SK-N-SH (cell line): ENCODE results near the gene B3GALNT1. TPM values are rescaled to one million over a fixed set of nuclear protein-coding genes. Genes with fewer than 3 reads are reported as not detected.

Source experiments
- CTCF ChIA-PET: fragments of 300-600, 350-600 bp; formaldehyde crosslinking; extraction: SDS; loops from one replicate; lab custom pipeline; 2021; lab: Yijun Ruan, JAX
- POLR2A ChIA-PET: fragments of 350-600 bp; sonication (Branson Sonifier 250); formaldehyde crosslinking; extraction: SDS; loops from one replicate; lab custom pipeline; 2020; ENCODE audit warnings: antibody characterized with exemption, inconsistent platforms; lab: Yijun Ruan, JAX
- DNase-seq: peaks from one replicate; pipeline ENCODE4 v3.0.0; 2012
- H2AFZ ChIP-seq: fragments of 200-600 bp; sonication (generic); 2 replicates; pipeline ENCODE4 v1.8.1; 2016; ENCODE audit warnings: antibody characterized with exemption, mild to moderate bottlenecking, low read depth
- H3F3A ChIP-seq: fragments of 200-600 bp; sonication (generic); replicated peaks from 2 replicates; pipeline ENCODE3; 2016; ENCODE audit warnings: antibody characterized with exemption, mild to moderate bottlenecking; ENCODE audit not compliant: insufficient read depth
- H3K27ac ChIP-seq, 2 experiments: fragments of 200-500 bp in 1 of 2; fragments of 200-600 bp in 1 of 2; sonication (Bioruptor generic) in 1 of 2; sonication (generic), shearing (Covaris generic) in 1 of 2; 2 replicates each; pipeline versions ENCODE4 v1.5.1 to v1.6.1; 2014 to 2016; ENCODE audit warnings: low read depth in 2 of 2, inconsistent platforms in 1 of 2, low read length in 1 of 2, mild to moderate bottlenecking in 1 of 2, mixed read lengths in 1 of 2
- H3K27me3 ChIP-seq: fragments of 200-600 bp; sonication (generic), shearing (Covaris generic); 2 replicates; pipeline ENCODE4 v1.6.1; 2016; ENCODE audit warnings: mixed run types; ENCODE audit not compliant: insufficient read depth
- H3K36me3 ChIP-seq, 2 experiments: fragments of 200-500 bp in 1 of 2; fragments of 200-600 bp in 1 of 2; sonication (Bioruptor generic) in 1 of 2; sonication (generic) in 1 of 2; replicated peaks in 1 of 2; 2 replicates each; pipeline versions ENCODE3 to v1.5.1; 2014 to 2016; ENCODE audit warnings: low read length in 1 of 2, mild to moderate bottlenecking in 1 of 2; ENCODE audit not compliant: insufficient read depth in 2 of 2, control insufficient read depth in 1 of 2
- H3K4me1 ChIP-seq, 2 experiments: fragments of 200-500 bp in 1 of 2; fragments of 200-600 bp in 1 of 2; sonication (Bioruptor generic) in 1 of 2; sonication (generic), shearing (Covaris generic) in 1 of 2; 2 replicates each; pipeline versions ENCODE4 v1.5.1 to v1.6.1; 2014 to 2016; ENCODE audit warnings: low read depth in 1 of 2, low read length in 1 of 2, mixed run types in 1 of 2; ENCODE audit not compliant: insufficient read depth in 2 of 2, control insufficient read depth in 1 of 2
- H3K4me2 ChIP-seq: fragments of 200-600 bp; sonication (generic), shearing (Covaris generic); 2 replicates; pipeline ENCODE4 v1.6.1; 2017; ENCODE audit warnings: mixed run types
- H3K4me3 ChIP-seq, 2 experiments: fragments of 200-500 bp in 1 of 2; fragments of 200-600 bp in 1 of 2; sonication (Bioruptor generic) in 1 of 2; sonication (generic), shearing (Covaris generic) in 1 of 2; 2 replicates each; pipeline versions ENCODE4 v1.5.1 to v1.8.1; 2014 to 2016; ENCODE audit warnings: low read depth in 2 of 2, inconsistent platforms in 1 of 2, low read length in 1 of 2, mild to moderate bottlenecking in 1 of 2, mixed read lengths in 1 of 2, moderate library complexity in 1 of 2
- H3K79me2 ChIP-seq: fragments of 200-600 bp; sonication (generic); 2 replicates; pipeline ENCODE4 v1.8.1; 2017; ENCODE audit warnings: mild to moderate bottlenecking; ENCODE audit not compliant: insufficient read depth
- H3K9ac ChIP-seq: fragments of 200-600 bp; sonication (generic); 2 replicates; pipeline ENCODE4 v1.6.1; 2017; ENCODE audit warnings: mixed run types
- H3K9me2 ChIP-seq: fragments of 200-600 bp; sonication (generic); 2 replicates; pipeline ENCODE4 v1.6.1; 2017; ENCODE audit warnings: mixed run types
- H3K9me3 ChIP-seq: fragments of 200-600 bp; sonication (generic); 2 replicates; pipeline ENCODE4 v1.6.1; 2017; ENCODE audit warnings: mixed run types, mild to moderate bottlenecking, moderate library complexity
- H4K20me1 ChIP-seq: fragments of 200-600 bp; sonication (generic); 2 replicates; pipeline ENCODE4 v1.6.1; 2017; ENCODE audit warnings: mild to moderate bottlenecking, mixed run types; ENCODE audit not compliant: insufficient read depth
- CHD2 ChIP-seq: fragments of 150-350 bp; IDR thresholded peaks from 2 replicates; pipeline ENCODE4 v1.6.1; 2018; ENCODE audit warnings: low read length; ENCODE audit not compliant: partially characterized antibody
- CTCF ChIP-seq: fragments of 200-600 bp; sonication (generic); IDR thresholded peaks from 2 replicates; pipeline ENCODE4 v1.6.1; 2017; ENCODE audit warnings: antibody characterized with exemption, mild to moderate bottlenecking, moderate library complexity
- ELF1 ChIP-seq: IDR thresholded peaks from 2 replicates; pipeline ENCODE4 v1.4.0; 2012
- FOXM1 ChIP-seq: IDR thresholded peaks from 2 replicates; pipeline ENCODE4 v1.4.0; 2012; ENCODE audit warnings: low read depth, mild to moderate bottlenecking
- JUND ChIP-seq: IDR thresholded peaks from 2 replicates; pipeline ENCODE4 v1.4.0; 2012
- MAX ChIP-seq: IDR thresholded peaks from 2 replicates; pipeline ENCODE4 v1.4.0; 2012; ENCODE audit warnings: low read depth
- MXI1 ChIP-seq: IDR thresholded peaks from 2 replicates; pipeline ENCODE4 v1.6.1; 2012; ENCODE audit warnings: mild to moderate bottlenecking, low read depth, low read length, improper control_type of control experiment
- NFIC ChIP-seq: IDR thresholded peaks from 2 replicates; pipeline ENCODE4 v1.4.0; 2012; ENCODE audit warnings: borderline replicate concordance
- NRF1 ChIP-seq: IDR thresholded peaks from 2 replicates; pipeline ENCODE4 v1.6.1; 2012; ENCODE audit warnings: low read depth, mild to moderate bottlenecking, low read length
- POLR2AphosphoS5 ChIP-seq: IDR thresholded peaks from 2 replicates; pipeline ENCODE4 v1.6.1; 2012; ENCODE audit warnings: low read depth, low read length
- RCOR1 ChIP-seq: fragments of 150-350 bp; IDR thresholded peaks from 2 replicates; pipeline ENCODE4 v1.6.1; 2017; ENCODE audit warnings: antibody characterized with exemption, low read length
- RFX5 ChIP-seq: IDR thresholded peaks from 2 replicates; pipeline ENCODE4 v1.6.1; 2012; ENCODE audit warnings: mild to moderate bottlenecking, improper control_type of control experiment, low read length
- TAF1 ChIP-seq: IDR thresholded peaks from 2 replicates; pipeline ENCODE4 v1.6.1; 2012; ENCODE audit warnings: low read depth, mild to moderate bottlenecking, low read length, moderate library complexity, borderline replicate concordance
- TCF12 ChIP-seq: IDR thresholded peaks from 2 replicates; pipeline ENCODE4 v1.4.0; 2012
- YY1 ChIP-seq: IDR thresholded peaks from 2 replicates; pipeline ENCODE4 v1.4.0; 2012; ENCODE audit warnings: low read depth, mild to moderate bottlenecking
- polyA plus RNA-seq, 3 experiments: library from polyadenylated mRNA; depleted of rRNA; stranded (reverse); fragments of >200 nt; gene quantifications; 2 replicates each; pipeline ENCODE4 v1.2.3, GENCODE V29; 2012
- TF ChIP-seq, protein P1 (sequence below): fragments of 150-350 bp; IDR thresholded peaks from 2 replicates; pipeline ENCODE4 v1.6.1; 2016; ENCODE audit warnings: mild to moderate bottlenecking, low read depth, low read length
- TF ChIP-seq, protein P2 (sequence below): IDR thresholded peaks from 2 replicates; pipeline ENCODE4 v1.4.0; 2012; ENCODE audit warnings: low read depth, borderline replicate concordance
- TF ChIP-seq, protein P3 (sequence below): IDR thresholded peaks from 2 replicates; pipeline ENCODE4 v1.6.1; 2012; ENCODE audit warnings: mild to moderate bottlenecking, low read depth, low read length, moderate library complexity
- TF ChIP-seq, protein P4 (sequence below): IDR thresholded peaks from 2 replicates; pipeline ENCODE4 v1.4.0; 2012; ENCODE audit warnings: low read depth, borderline replicate concordance
- TF ChIP-seq, protein P5 (sequence below): fragments of 150-350 bp; IDR thresholded peaks from 2 replicates; pipeline ENCODE4 v1.6.1; 2017; ENCODE audit warnings: antibody characterized with exemption, low read length, low read depth, borderline replicate concordance

The B3GALNT1 gene
- polyA plus RNA-seq, 1 of the 3 experiments (the other 2 are of a cell fraction): 0.15 TPM

DNA sequence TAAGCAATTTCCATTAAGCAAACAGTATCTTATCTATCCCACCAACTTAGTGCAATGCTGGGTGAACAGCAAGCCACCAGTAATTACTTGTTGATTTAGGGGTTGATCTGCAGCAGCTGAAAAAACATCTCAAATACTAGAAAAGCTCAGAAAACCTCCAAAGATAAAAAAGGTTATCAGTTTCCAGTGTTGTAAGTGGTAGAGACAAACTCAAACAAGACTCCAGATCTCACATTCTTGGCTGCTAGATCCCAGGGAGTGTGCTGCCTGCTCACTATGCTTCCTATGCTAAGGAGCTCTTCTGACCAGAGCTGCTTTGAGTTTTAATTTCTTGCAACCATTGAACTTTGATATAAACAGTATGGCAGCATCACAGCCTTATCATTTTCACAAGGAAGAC is 11.3 kb downstream of the B3GALNT1 start:
- no peak for DNase-seq
- Histone ChIP-seq H3K36me3 (no peaks in the 10 kb centered on the region), H4K20me1 (no peaks in the 10 kb centered on the region), H3K4me2 (no peak overlapping the region), H2AFZ (no peak overlapping the region), H3F3A (no peaks in the 10 kb centered on the region), H3K9me2 (no peaks in the 10 kb centered on the region), H3K9me3 (no peaks in the 10 kb centered on the region), H3K9ac (no peak overlapping the region), H3K27ac (no peak overlapping the region), H3K4me1 (no peaks in the 10 kb centered on the region), H3K79me2 (no peaks in the 10 kb centered on the region), H3K4me3 (no peak overlapping the region), H3K27me3 (no peaks in the 10 kb centered on the region)
- TF ChIP-seq POLR2AphosphoS5: no peak
- TF ChIP-seq MXI1: no peak
- TF ChIP-seq, protein P1, sequence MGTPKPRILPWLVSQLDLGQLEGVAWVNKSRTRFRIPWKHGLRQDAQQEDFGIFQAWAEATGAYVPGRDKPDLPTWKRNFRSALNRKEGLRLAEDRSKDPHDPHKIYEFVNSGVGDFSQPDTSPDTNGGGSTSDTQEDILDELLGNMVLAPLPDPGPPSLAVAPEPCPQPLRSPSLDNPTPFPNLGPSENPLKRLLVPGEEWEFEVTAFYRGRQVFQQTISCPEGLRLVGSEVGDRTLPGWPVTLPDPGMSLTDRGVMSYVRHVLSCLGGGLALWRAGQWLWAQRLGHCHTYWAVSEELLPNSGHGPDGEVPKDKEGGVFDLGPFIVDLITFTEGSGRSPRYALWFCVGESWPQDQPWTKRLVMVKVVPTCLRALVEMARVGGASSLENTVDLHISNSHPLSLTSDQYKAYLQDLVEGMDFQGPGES: no peak
- no peak for TF ChIP-seq TAF1
- no peak for TF ChIP-seq NFIC
- TF ChIP-seq TCF12: no peak
- no peak for TF ChIP-seq NRF1
- TF ChIP-seq RFX5: no peak
- TF ChIP-seq JUND: no peak
- TF ChIP-seq, protein P2, sequence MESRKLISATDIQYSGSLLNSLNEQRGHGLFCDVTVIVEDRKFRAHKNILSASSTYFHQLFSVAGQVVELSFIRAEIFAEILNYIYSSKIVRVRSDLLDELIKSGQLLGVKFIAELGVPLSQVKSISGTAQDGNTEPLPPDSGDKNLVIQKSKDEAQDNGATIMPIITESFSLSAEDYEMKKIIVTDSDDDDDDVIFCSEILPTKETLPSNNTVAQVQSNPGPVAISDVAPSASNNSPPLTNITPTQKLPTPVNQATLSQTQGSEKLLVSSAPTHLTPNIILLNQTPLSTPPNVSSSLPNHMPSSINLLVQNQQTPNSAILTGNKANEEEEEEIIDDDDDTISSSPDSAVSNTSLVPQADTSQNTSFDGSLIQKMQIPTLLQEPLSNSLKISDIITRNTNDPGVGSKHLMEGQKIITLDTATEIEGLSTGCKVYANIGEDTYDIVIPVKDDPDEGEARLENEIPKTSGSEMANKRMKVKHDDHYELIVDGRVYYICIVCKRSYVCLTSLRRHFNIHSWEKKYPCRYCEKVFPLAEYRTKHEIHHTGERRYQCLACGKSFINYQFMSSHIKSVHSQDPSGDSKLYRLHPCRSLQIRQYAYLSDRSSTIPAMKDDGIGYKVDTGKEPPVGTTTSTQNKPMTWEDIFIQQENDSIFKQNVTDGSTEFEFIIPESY: no peak
- TF ChIP-seq YY1: no peak
- no peak for TF ChIP-seq CHD2
- no peak for TF ChIP-seq FOXM1
- no peak for TF ChIP-seq CTCF
- TF ChIP-seq, protein P3, sequence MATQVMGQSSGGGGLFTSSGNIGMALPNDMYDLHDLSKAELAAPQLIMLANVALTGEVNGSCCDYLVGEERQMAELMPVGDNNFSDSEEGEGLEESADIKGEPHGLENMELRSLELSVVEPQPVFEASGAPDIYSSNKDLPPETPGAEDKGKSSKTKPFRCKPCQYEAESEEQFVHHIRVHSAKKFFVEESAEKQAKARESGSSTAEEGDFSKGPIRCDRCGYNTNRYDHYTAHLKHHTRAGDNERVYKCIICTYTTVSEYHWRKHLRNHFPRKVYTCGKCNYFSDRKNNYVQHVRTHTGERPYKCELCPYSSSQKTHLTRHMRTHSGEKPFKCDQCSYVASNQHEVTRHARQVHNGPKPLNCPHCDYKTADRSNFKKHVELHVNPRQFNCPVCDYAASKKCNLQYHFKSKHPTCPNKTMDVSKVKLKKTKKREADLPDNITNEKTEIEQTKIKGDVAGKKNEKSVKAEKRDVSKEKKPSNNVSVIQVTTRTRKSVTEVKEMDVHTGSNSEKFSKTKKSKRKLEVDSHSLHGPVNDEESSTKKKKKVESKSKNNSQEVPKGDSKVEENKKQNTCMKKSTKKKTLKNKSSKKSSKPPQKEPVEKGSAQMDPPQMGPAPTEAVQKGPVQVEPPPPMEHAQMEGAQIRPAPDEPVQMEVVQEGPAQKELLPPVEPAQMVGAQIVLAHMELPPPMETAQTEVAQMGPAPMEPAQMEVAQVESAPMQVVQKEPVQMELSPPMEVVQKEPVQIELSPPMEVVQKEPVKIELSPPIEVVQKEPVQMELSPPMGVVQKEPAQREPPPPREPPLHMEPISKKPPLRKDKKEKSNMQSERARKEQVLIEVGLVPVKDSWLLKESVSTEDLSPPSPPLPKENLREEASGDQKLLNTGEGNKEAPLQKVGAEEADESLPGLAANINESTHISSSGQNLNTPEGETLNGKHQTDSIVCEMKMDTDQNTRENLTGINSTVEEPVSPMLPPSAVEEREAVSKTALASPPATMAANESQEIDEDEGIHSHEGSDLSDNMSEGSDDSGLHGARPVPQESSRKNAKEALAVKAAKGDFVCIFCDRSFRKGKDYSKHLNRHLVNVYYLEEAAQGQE: no peak
- TF ChIP-seq MAX: no peak
- TF ChIP-seq ELF1: no peak
- TF ChIP-seq RCOR1: no peak
- TF ChIP-seq, protein P4, sequence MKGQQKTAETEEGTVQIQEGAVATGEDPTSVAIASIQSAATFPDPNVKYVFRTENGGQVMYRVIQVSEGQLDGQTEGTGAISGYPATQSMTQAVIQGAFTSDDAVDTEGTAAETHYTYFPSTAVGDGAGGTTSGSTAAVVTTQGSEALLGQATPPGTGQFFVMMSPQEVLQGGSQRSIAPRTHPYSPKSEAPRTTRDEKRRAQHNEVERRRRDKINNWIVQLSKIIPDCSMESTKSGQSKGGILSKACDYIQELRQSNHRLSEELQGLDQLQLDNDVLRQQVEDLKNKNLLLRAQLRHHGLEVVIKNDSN: no peak
- TF ChIP-seq, protein P5, sequence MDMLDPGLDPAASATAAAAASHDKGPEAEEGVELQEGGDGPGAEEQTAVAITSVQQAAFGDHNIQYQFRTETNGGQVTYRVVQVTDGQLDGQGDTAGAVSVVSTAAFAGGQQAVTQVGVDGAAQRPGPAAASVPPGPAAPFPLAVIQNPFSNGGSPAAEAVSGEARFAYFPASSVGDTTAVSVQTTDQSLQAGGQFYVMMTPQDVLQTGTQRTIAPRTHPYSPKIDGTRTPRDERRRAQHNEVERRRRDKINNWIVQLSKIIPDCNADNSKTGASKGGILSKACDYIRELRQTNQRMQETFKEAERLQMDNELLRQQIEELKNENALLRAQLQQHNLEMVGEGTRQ: no peak
- ChIA-PET POLR2A (no interaction called here), CTCF (no interaction called here)
